ENCODE data around the gene ADGRL3. TPM values are rescaled to one million over a fixed set of nuclear protein-coding genes. Genes with fewer than 3 reads are reported as not detected.

The ADGRL3 gene
- total and polyA plus RNA-seq, 2 donors (not counting 1 experiment from before 2014, with no cell fraction given), result not detected

GRCh38 chr4:61915501-61915900 is 715.4 kb downstream of the ADGRL3 start:
- no peaks in the 10 kb centered on the region for H3K9me3 ChIP-seq (ENCODE audit: control extremely low read depth in 1 of 3, control insufficient read depth in 2 of 3, insufficient read depth in 1 of 3, low read length in 2 of 3)
- no peak for ATAC-seq (ENCODE audit: low read depth)

GRCh38 chr4:61918507-61918906 is 718.4 kb downstream of the ADGRL3 start:
- H3K9ac ChIP-seq (ENCODE audit: low read length), result no peak overlapping the region

More at GRCh38 chr4:61915501-61915900, 715.4 kb downstream of the ADGRL3 start:
- Mint-ChIP-seq H3K4me3 (no peak overlapping the region), H3K27me3 (no peaks in the 10 kb centered on the region), H3K9me3 (ENCODE audit: insufficient read depth) (peaks cover 2% of the 10 kb centered on the region), H3K4me1 (no peaks in the 10 kb centered on the region), H3K27ac (no peak overlapping the region)
- Histone ChIP-seq H3K4me2 (replicated peaks; ENCODE audit: low read depth, low read length, poor library complexity, severe bottlenecking) (no peak overlapping the region), H3K4me3 (ENCODE audit: control extremely low read depth in 1 of 5, extremely low read depth in 1 of 5, insufficient read depth in 1 of 5, low read depth in 2 of 5, low read length in 4 of 5) (no peak overlapping the region), H3K27me3 (replicated peaks in 1 of 4; ENCODE audit: control extremely low read depth in 1 of 4, control insufficient read depth in 3 of 4, insufficient read depth in 4 of 4, low read length in 3 of 4) (no peaks in the 10 kb centered on the region), H2AFZ (ENCODE audit: insufficient read depth, low read depth, low read length, poor library complexity, severe bottlenecking) (no peak overlapping the region), H3K79me2 (ENCODE audit: control insufficient read depth, insufficient read depth, low read length) (no peaks in the 10 kb centered on the region), H3K4me1 (ENCODE audit: control insufficient read depth in 2 of 2, insufficient read depth in 2 of 2, low read length in 2 of 2) (no peaks in the 10 kb centered on the region), H4K20me1 (ENCODE audit: control insufficient read depth, insufficient read depth, low read length, poor library complexity, severe bottlenecking) (no peaks in the 10 kb centered on the region), H3K27ac (ENCODE audit: low read length in 2 of 2) (no peak overlapping the region), H3K36me3 (replicated peaks in 1 of 2; ENCODE audit: control extremely low read depth in 1 of 2, control insufficient read depth in 1 of 2, extremely low read depth in 1 of 2, insufficient read depth in 2 of 2, low read length in 1 of 2) (no peaks in the 10 kb centered on the region), H3K9ac (ENCODE audit: low read length) (no peak overlapping the region)
- CTCF ChIA-PET, result no interaction called here
- POLR2A ChIA-PET, result no interaction called here
- DNase-seq, result no peak
- intact Hi-C loops (cut with micrococcal nuclease), result no loop called here
- no peak for TF ChIP-seq EZH2 (IDR thresholded peaks at IDR 0.05; ENCODE audit: borderline replicate concordance, insufficient read depth, low read depth, low read length, poor library complexity, severe bottlenecking)
- no peak for TF ChIP-seq CTCF (IDR thresholded peaks at IDR 0.05)
- WGBS (ENCODE audit: insufficient coverage), result no CpG with 5 or more reads among the region's 1 CpG

More at GRCh38 chr4:61918507-61918906, 718.4 kb downstream of the ADGRL3 start:
- Histone ChIP-seq H3K36me3 (replicated peaks in 1 of 2; ENCODE audit: control extremely low read depth in 1 of 2, control insufficient read depth in 1 of 2, extremely low read depth in 1 of 2, insufficient read depth in 2 of 2, low read length in 1 of 2) (no peaks in the 10 kb centered on the region), H3K4me1 (ENCODE audit: control insufficient read depth in 2 of 2, insufficient read depth in 2 of 2, low read length in 2 of 2) (no peaks in the 10 kb centered on the region), H3K27me3 (replicated peaks in 1 of 4; ENCODE audit: control extremely low read depth in 1 of 4, control insufficient read depth in 3 of 4, insufficient read depth in 4 of 4, low read length in 3 of 4) (no peaks in the 10 kb centered on the region), H3K9me3 (ENCODE audit: control extremely low read depth in 1 of 3, control insufficient read depth in 2 of 3, insufficient read depth in 1 of 3, low read length in 2 of 3) (no peaks in the 10 kb centered on the region), H4K20me1 (ENCODE audit: control insufficient read depth, insufficient read depth, low read length, poor library complexity, severe bottlenecking) (no peaks in the 10 kb centered on the region), H3K4me2 (replicated peaks; ENCODE audit: low read depth, low read length, poor library complexity, severe bottlenecking) (no peak overlapping the region), H3K79me2 (ENCODE audit: control insufficient read depth, insufficient read depth, low read length) (no peaks in the 10 kb centered on the region), H3K27ac (ENCODE audit: low read length in 2 of 2) (no peak overlapping the region), H3K4me3 (ENCODE audit: control extremely low read depth in 1 of 5, extremely low read depth in 1 of 5, insufficient read depth in 1 of 5, low read depth in 2 of 5, low read length in 4 of 5) (no peak overlapping the region), H2AFZ (ENCODE audit: insufficient read depth, low read depth, low read length, poor library complexity, severe bottlenecking) (no peak overlapping the region)
- ChIA-PET POLR2A (no interaction called here), CTCF (no interaction called here)
- Mint-ChIP-seq H3K4me1 (no peaks in the 10 kb centered on the region), H3K9me3 (ENCODE audit: insufficient read depth) (peaks cover 2% of the 10 kb centered on the region), H3K4me3 (no peak overlapping the region), H3K27ac (no peak overlapping the region), H3K27me3 (no peaks in the 10 kb centered on the region)
- no peak for ATAC-seq (ENCODE audit: low read depth)
- intact Hi-C loops (cut with micrococcal nuclease), result no loop called here
- no peak for TF ChIP-seq CTCF (IDR thresholded peaks at IDR 0.05)
- no peak for TF ChIP-seq EZH2 (IDR thresholded peaks at IDR 0.05; ENCODE audit: borderline replicate concordance, insufficient read depth, low read depth, low read length, poor library complexity, severe bottlenecking)
- DNase-seq, result no peak

Data from B cell (primary cell).